ENCODE measurements around the gene EDEM1. TPM values are rescaled to one million over a fixed set of nuclear protein-coding genes. Genes with fewer than 3 reads are reported as not detected.

Gene EDEM1
- total and polyA plus RNA-seq, 2 donors (not counting 1 experiment from before 2014, with no cell fraction given) = 58.3 to 167 TPM

GRCh38 chr3:5160321-5160720, 27.2 kb upstream of the EDEM1 start:
- Histone ChIP-seq H3K36me3 (replicated peaks in 1 of 2; ENCODE audit: control extremely low read depth in 1 of 2, control insufficient read depth in 1 of 2, extremely low read depth in 1 of 2, insufficient read depth in 2 of 2, low read length in 1 of 2) (no peaks in the 10 kb centered on the region), H3K4me2 (replicated peaks; ENCODE audit: low read depth, low read length, poor library complexity, severe bottlenecking) (no peak overlapping the region), H3K27me3 (replicated peaks in 1 of 4; ENCODE audit: control extremely low read depth in 1 of 4, control insufficient read depth in 3 of 4, insufficient read depth in 4 of 4, low read length in 3 of 4) (no peaks in the 10 kb centered on the region), H3K27ac (ENCODE audit: low read length in 2 of 2) (no peak overlapping the region), H3K9ac (ENCODE audit: low read length) (no peak overlapping the region), H4K20me1 (ENCODE audit: control insufficient read depth, insufficient read depth, low read length, poor library complexity, severe bottlenecking) (peaks cover 46% of the 10 kb centered on the region), H3K79me2 (ENCODE audit: control insufficient read depth, insufficient read depth, low read length) (peaks cover 91% of the 10 kb centered on the region), H3K4me1 (ENCODE audit: control insufficient read depth in 2 of 2, insufficient read depth in 2 of 2, low read length in 2 of 2) (peaks cover 13 to 26% of the 10 kb centered on the region in 2 donors), H2AFZ (ENCODE audit: insufficient read depth, low read depth, low read length, poor library complexity, severe bottlenecking) (no peak overlapping the region), H3K9me3 (ENCODE audit: control extremely low read depth in 1 of 3, control insufficient read depth in 2 of 3, insufficient read depth in 1 of 3, low read length in 2 of 3) (no peaks in the 10 kb centered on the region), H3K4me3 (ENCODE audit: control extremely low read depth in 1 of 5, extremely low read depth in 1 of 5, insufficient read depth in 1 of 5, low read depth in 2 of 5, low read length in 4 of 5) (no peak overlapping the region)
- WGBS (ENCODE audit: insufficient coverage) = no CpG with 5 or more reads among the region's 3 CpGs
- ChIA-PET CTCF (interaction anchor here (1.3 kb wide), 1 partner anchor 24 kb away, joined by 3 read pairs; no protein-coding TSS in a partner anchor), POLR2A (no interaction called here)
- Mint-ChIP-seq H3K9me3 (ENCODE audit: insufficient read depth) (no peaks in the 10 kb centered on the region), H3K4me1 (peaks cover 68% of the 10 kb centered on the region), H3K27ac (no peak overlapping the region), H3K4me3 (no peak overlapping the region), H3K27me3 (no peaks in the 10 kb centered on the region)
- DNase-seq = no peak
- intact Hi-C loops (cut with micrococcal nuclease) = no loop called here
- TF ChIP-seq EZH2 (IDR thresholded peaks at IDR 0.05; ENCODE audit: borderline replicate concordance, insufficient read depth, low read depth, low read length, poor library complexity, severe bottlenecking) (no peak), CTCF (IDR thresholded peaks at IDR 0.05) (no peak)
- no peak for ATAC-seq (ENCODE audit: low read depth)

- H3K27ac ChIP-seq (ENCODE audit: low read length in 2 of 2) = peak overlapping the region in 1 of 2 donors; percentile 20
Observed at GRCh38 chr3:5160940-5161858, 26.3 kb upstream of the EDEM1 start.

More at GRCh38 chr3:5160940-5161858, 26.3 kb upstream of the EDEM1 start:
- H3K9me3 Mint-ChIP-seq (ENCODE audit: insufficient read depth) = no peaks in the 10 kb centered on the region
- Histone ChIP-seq H3K4me2 (replicated peaks; ENCODE audit: low read depth, low read length, poor library complexity, severe bottlenecking) (peak overlapping the region; percentile 27), H3K79me2 (ENCODE audit: control insufficient read depth, insufficient read depth, low read length) (peaks cover 91% of the 10 kb centered on the region), H3K9me3 (ENCODE audit: control extremely low read depth in 1 of 3, control insufficient read depth in 2 of 3, insufficient read depth in 1 of 3, low read length in 2 of 3) (no peaks in the 10 kb centered on the region), H2AFZ (ENCODE audit: insufficient read depth, low read depth, low read length, poor library complexity, severe bottlenecking) (no peak overlapping the region), H3K36me3 (replicated peaks in 1 of 2; ENCODE audit: control extremely low read depth in 1 of 2, control insufficient read depth in 1 of 2, extremely low read depth in 1 of 2, insufficient read depth in 2 of 2, low read length in 1 of 2) (no peaks in the 10 kb centered on the region), H3K27me3 (replicated peaks in 1 of 4; ENCODE audit: control extremely low read depth in 1 of 4, control insufficient read depth in 3 of 4, insufficient read depth in 4 of 4, low read length in 3 of 4) (no peaks in the 10 kb centered on the region), H3K4me1 (ENCODE audit: control insufficient read depth in 2 of 2, insufficient read depth in 2 of 2, low read length in 2 of 2) (peaks cover 13 to 26% of the 10 kb centered on the region in 2 donors), H3K4me3 (ENCODE audit: control extremely low read depth in 1 of 5, extremely low read depth in 1 of 5, insufficient read depth in 1 of 5, low read depth in 2 of 5, low read length in 4 of 5) (no peak overlapping the region), H4K20me1 (ENCODE audit: control insufficient read depth, insufficient read depth, low read length, poor library complexity, severe bottlenecking) (peaks cover 41% of the 10 kb centered on the region), H3K9ac (ENCODE audit: low read length) (no peak overlapping the region)
- peak overlapping the region; percentile 16 for H3K4me3 Mint-ChIP-seq
- intact Hi-C loops (cut with micrococcal nuclease) = no loop called here
- ChIA-PET CTCF (interaction anchor here (1.0 to 1.3 kb wide), 4 partner anchors 25 to 449 kb away, joined by 3 to 5 read pairs (median 3); no protein-coding TSS in a partner anchor), POLR2A (no interaction called here)
- no peaks in the 10 kb centered on the region for H3K27me3 Mint-ChIP-seq
- no peak for ATAC-seq (ENCODE audit: low read depth)
- H3K4me1 Mint-ChIP-seq = peaks cover 65% of the 10 kb centered on the region
- no peak overlapping the region for H3K27ac Mint-ChIP-seq
- DNase-seq = no peak
- no peak for TF ChIP-seq CTCF (IDR thresholded peaks at IDR 0.05)
- TF ChIP-seq EZH2 (IDR thresholded peaks at IDR 0.05; ENCODE audit: borderline replicate concordance, insufficient read depth, low read depth, low read length, poor library complexity, severe bottlenecking) = no peak
- 73% methylated on average over 1 of the region's 4 CpGs for WGBS (ENCODE audit: insufficient coverage)

Measured in B cell (primary cell).